HUDEP-2 (cell line): ENCODE results near the gene CRY1.
A peak's percentile ranks its signal among the peaks of the same experiment; 100 is the strongest.
"Not testable (repeated sequence)": the region's sequence is repeated elsewhere in the genome, so short reads cannot be mapped to it uniquely, and the experiment has no call there.

Experiments used
- DNase-seq, 76 experiments: peaks; one replicate each; lab custom pipeline; 2025; ENCODE audit not compliant: unreplicated experiment in 76 of 76; lab: John Stamatoyannopoulos, UW

Gene CRY1

DNA sequence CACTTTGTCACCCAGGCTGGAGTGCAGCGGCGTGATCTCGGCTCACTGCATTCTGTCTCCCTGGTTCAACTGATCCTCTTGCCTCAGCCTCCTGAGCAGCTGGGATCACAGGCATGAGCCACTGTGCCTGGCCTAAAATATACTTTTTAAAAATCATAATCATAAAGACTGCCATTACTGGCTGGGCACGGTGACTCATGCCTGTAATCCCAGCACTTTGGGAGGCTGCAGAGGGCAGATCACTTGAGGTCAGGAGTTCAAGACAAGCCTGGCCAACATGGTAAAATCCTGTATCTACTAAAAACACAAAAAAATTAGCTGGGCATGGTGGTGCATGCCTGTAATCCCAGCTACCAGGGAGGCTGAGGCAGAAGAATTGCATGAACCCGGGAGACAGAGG lies 20.1 kb downstream of the CRY1 start:
- DNase-seq = not testable (repeated sequence)

DNA sequence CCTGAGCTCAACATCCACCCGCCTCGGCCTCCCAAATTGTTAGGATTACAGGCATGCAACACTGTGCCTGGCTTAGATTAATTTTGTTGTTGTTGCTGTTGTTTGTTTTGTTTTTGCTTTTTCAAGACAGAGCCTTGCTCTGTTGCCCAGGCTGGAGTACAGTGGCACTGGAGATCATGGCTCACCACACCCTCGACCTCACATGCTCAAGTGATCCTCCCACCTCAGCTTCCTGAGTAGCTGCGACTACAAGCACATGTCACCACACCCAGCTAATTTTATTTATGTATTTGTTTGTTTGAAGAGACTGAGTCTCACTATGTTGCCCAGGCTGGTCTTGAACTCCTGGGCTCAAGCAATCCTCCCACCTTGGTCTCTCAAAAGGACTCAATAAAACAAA lies 26.7 kb downstream of the CRY1 start:
- peak in 2 of 76 experiments; percentile 4 to 16 for DNase-seq

DNA sequence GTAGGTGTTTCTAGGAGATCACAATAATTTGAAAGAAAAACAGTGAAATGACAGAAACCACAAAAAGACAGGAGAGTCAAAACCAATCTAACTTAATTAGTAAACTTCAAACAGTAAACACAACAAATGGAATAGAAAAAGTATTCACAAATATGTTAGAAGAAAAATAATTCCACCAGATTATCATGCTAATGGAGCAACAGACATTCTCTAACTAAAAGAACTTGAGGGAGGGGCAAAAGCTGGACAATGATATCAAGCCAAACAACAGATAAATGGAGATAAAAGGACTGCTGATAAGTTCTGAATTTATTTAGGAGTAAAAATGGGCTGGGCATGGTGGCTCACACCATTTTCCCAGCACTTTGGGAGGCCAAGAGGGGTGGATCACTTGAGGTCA lies 28.7 kb downstream of the CRY1 start:
- DNase-seq = no peak

DNA sequence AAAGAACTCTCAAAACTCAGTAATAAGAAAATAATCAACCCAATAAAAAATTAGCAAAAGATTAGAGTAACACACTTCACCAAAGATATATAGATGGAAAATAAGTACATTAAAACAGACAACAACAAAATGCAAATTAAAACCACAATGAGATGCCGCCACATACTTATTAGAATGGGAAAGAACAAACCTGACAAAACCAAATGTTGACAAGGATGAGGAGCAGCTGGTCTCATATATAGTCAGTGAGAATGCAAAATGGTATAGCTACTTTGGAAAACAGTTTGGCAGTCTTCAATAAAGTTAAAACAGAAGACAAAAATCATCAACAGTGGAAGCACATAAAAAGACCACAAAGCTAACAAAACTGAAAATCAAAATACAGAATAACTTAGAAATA lies 29.1 kb downstream of the CRY1 start:
- DNase-seq = no peak

GRCh38 chr12:107058190-107058589 lies 35.2 kb downstream of the CRY1 start:
- no peak for DNase-seq

- no peak for DNase-seq
Observed at GRCh38 chr12:107057071-107057834, 36.1 kb downstream of the CRY1 start.

DNA sequence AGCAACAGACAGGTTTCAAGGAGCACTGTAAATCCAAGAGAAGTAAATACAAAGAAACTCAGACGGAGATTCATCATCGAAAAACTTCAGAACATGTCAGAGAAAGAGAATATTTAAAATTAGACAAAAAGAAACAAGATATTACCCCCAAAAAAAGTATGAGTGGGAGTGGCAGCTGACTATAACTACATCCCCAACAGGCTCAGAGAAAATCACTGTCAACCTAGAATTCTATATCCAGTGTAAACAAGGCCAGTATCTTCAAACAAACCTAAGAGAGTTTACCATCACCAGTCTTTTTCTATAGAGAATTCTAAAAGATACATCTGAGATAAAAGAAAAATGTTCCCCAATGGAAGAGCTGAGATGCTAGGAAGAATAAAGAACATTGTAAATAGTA lies 39.6 kb downstream of the CRY1 start:
- DNase-seq = no peak

GRCh38 chr12:107045186-107045585 lies 48.2 kb downstream of the CRY1 start:
- no peak for DNase-seq

DNA sequence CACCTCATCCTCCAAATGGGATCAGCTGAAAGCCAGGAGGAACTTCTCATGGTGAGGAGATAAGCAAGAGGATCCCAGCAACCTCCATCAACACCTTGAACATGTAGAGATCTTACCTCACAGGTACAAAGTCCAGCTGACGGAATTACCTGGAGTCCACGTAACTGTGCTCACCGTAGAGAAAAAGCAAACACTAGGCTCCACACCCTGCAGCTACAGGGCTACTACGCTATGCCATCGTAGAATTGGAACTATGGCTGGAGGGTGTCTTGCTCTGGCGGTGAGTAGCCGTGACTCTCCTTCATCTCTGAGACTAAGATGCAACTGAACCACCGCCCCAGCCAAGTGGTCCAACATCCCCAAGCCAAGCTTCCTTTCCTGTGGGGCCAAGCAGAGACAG lies 50.5 kb downstream of the CRY1 start:
- no peak for DNase-seq

- no peak for DNase-seq
Observed at GRCh38 chr12:107035733-107036132, 57.6 kb downstream of the CRY1 start.

DNA sequence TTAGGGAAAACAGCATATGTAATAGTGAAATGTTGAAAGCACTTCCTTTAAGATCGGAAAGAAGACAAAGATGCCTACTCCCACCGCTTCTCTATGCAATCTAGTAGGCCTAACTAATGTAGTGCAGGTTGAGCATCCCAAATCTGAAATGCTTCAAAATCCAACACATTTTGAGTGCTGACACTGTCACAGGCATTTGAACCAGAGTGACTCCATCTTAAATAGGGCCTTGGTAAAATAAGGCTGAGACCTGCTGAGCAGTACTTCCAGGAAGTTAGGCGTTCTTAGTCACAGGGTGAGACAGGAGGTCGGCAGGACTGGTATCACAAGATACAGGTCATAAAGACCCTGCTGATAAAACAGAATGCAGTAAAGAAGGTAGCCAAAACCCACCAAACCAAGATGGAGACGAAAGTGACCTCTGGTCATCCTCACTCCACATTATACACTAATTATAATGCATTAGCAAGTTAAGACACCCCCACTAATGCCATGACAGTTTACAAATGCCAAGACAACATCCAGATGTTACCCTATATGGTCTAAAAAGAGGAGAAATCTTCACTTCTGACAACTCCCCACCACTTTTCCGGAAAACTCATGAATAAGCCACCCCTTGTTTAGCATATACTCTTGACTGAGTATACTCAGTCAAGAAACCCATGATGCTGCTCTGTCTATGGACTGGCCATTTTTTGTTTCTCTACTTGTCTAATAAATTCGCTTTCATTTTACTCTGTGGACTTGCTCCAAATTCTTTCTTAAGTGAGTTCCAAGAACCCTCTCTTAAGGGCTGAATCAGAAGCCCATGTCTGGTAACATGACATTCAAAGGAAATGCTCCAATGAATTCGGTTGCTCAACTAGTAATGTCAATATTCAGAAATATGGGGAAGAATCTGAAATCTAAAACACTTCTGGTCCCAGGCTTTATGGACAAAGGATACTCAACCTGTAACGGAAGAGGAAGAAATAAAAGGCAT lies 59.3 kb downstream of the CRY1 start:
- DNase-seq = no peak

DNA sequence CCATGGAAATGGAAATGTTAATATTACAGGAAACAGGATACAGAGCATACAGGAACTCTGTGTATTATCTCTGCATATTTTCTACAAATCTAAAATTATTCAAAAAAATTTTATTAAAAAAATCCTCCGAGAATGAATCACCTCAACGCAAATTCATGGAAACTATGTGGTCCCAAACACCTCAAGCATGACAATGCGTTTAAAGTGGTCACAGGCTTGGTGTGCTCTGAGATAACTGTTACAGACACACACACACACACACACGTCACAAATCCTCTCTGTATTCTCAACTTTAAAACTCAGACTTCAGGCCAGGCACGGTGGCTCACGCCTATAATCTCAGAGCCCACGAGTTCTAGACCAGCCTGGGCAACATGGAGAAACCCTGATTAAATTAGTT lies 61.1 kb downstream of the CRY1 start:
- no peak for DNase-seq

DNA sequence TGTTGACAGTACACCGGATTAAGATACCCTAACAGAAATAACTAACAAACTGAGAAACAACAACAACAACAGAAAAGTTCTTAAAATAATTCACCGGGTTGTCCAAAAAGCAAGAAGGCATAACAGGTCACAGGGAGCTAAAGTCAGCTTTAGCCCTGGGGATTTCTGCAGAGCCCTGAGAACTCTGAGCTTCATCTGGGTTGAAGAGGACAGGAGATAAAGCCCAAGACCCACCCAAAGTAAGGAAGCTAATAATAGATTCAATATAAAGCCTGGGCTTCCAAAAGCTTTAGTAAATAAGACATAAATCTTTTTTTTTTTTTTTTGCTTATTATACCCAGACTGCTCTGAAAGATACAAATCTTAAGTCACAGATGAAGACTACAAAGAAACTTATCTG lies 62.3 kb downstream of the CRY1 start:
- no peak for DNase-seq

- DNase-seq = no peak
Observed at GRCh38 chr12:107029081-107029480, 64.3 kb downstream of the CRY1 start.

GRCh38 chr12:107027636-107028053 lies 65.7 kb downstream of the CRY1 start:
- DNase-seq = peak in 5 of 76 experiments; percentile 1 to 41 (median 6)

DNA sequence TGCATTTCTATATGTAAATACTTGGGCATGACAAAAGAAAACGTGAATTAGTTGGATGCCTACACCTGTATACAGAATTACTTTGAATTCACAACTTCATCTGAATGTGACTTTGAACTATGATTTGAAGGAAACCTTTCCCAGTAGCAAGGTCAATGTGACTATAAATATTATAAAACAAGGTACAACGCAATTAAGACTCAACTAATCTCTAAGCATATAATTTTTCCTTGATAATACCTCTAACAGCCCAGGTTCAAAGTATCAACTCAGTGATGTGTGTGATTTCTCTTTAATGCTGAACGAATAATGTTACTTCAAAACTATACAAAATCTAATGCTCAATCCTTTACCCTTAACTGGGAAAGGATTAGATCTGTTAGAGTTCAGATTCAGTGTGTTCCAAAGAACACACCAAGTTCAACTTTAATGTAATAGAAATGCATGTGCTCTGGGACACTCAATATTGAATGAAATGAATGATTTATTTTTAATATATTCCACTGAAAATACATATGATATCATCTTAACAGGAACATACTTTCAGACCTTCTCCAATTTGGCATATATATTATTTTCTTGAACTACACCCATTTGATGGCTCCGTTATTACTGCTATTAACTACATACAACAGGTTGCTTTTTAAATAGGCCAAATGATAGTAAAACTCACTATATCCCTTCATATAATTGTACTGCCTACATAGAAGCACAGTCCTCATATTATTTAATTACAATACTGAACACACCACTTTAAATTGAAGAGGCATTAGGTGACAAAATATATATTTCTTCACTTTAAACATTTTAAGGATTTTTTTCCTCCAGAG lies 66.3 kb downstream of the CRY1 start:
- no peak for DNase-seq

DNA sequence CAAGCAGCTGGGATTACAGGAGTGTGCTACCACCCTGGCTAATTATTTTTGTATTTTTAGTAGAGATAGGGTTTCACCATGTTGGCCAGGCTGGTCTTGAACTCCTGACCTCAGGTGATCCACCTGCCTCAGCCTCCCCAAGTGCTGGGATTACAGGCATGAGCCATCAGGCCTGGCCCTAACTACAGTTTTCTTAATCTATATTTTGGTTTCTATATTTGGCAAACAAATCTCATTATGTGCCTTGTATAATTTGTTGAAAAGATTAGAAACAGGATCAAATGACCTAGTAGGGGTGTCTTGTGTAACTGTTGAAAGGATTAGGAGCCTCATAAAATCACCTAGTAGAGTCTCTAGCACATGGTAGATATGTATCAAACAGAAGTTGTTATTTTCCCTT lies 67.0 kb downstream of the CRY1 start:
- not testable (repeated sequence) for DNase-seq

DNA sequence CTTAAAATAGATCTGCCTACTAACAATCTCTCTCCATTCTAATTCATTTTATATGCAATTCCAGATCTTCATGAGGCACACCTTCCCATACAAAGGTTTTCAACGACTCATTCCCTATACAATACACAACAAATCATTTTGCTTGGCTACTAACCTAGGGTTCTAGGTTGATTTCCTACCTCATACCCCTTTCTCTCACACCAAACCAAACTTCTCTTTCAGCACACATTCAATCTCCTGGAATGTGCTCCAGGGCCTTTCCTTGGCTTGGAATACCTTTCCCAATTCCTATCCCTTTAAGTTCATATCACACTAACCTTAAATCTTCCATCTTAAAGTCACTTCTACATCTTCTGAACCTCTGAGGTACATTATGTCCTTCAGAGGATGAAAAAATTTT lies 67.7 kb downstream of the CRY1 start:
- no peak for DNase-seq

GRCh38 chr12:107019546-107019945 lies 73.8 kb downstream of the CRY1 start:
- DNase-seq = no peak

- no peak for DNase-seq
Observed at GRCh38 chr12:107017042-107017441, 76.3 kb downstream of the CRY1 start.

GRCh38 chr12:107014055-107014454 lies 79.3 kb downstream of the CRY1 start:
- DNase-seq = peak in 1 of 76 experiments; percentile 2
